HL-60 (cell line): ENCODE data around the gene COL21A1.

Source experiments
- POLR2AphosphoS5 ChIP-seq: IDR thresholded peaks from 2 replicates; pipeline ENCODE4 v1.6.1; 2012; ENCODE audit warnings: low read depth
- TF ChIP-seq, protein P1 (sequence below): IDR thresholded peaks from one replicate; pipeline ENCODE4 v1.5.1; 2011; ENCODE audit warnings: low read length, control low read depth, inconsistent platforms; ENCODE audit not compliant: insufficient read depth
- TF ChIP-seq, protein P2 (sequence below): IDR thresholded peaks from 2 replicates; pipeline ENCODE4 v1.6.1; 2012; ENCODE audit warnings: low read depth; ENCODE audit not compliant: insufficient replicate concordance

- TF ChIP-seq, protein P1, sequence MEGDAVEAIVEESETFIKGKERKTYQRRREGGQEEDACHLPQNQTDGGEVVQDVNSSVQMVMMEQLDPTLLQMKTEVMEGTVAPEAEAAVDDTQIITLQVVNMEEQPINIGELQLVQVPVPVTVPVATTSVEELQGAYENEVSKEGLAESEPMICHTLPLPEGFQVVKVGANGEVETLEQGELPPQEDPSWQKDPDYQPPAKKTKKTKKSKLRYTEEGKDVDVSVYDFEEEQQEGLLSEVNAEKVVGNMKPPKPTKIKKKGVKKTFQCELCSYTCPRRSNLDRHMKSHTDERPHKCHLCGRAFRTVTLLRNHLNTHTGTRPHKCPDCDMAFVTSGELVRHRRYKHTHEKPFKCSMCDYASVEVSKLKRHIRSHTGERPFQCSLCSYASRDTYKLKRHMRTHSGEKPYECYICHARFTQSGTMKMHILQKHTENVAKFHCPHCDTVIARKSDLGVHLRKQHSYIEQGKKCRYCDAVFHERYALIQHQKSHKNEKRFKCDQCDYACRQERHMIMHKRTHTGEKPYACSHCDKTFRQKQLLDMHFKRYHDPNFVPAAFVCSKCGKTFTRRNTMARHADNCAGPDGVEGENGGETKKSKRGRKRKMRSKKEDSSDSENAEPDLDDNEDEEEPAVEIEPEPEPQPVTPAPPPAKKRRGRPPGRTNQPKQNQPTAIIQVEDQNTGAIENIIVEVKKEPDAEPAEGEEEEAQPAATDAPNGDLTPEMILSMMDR = no peak
- no peak for TF ChIP-seq POLR2AphosphoS5
- TF ChIP-seq, protein P2, sequence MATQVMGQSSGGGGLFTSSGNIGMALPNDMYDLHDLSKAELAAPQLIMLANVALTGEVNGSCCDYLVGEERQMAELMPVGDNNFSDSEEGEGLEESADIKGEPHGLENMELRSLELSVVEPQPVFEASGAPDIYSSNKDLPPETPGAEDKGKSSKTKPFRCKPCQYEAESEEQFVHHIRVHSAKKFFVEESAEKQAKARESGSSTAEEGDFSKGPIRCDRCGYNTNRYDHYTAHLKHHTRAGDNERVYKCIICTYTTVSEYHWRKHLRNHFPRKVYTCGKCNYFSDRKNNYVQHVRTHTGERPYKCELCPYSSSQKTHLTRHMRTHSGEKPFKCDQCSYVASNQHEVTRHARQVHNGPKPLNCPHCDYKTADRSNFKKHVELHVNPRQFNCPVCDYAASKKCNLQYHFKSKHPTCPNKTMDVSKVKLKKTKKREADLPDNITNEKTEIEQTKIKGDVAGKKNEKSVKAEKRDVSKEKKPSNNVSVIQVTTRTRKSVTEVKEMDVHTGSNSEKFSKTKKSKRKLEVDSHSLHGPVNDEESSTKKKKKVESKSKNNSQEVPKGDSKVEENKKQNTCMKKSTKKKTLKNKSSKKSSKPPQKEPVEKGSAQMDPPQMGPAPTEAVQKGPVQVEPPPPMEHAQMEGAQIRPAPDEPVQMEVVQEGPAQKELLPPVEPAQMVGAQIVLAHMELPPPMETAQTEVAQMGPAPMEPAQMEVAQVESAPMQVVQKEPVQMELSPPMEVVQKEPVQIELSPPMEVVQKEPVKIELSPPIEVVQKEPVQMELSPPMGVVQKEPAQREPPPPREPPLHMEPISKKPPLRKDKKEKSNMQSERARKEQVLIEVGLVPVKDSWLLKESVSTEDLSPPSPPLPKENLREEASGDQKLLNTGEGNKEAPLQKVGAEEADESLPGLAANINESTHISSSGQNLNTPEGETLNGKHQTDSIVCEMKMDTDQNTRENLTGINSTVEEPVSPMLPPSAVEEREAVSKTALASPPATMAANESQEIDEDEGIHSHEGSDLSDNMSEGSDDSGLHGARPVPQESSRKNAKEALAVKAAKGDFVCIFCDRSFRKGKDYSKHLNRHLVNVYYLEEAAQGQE = no peak
These were observed 12.1 kb downstream of the COL21A1 start for GRCh38 chr6:56235245-56235644.
